Measurements from ENCODE around the gene SLC2A6.

Gene SLC2A6

DNA sequence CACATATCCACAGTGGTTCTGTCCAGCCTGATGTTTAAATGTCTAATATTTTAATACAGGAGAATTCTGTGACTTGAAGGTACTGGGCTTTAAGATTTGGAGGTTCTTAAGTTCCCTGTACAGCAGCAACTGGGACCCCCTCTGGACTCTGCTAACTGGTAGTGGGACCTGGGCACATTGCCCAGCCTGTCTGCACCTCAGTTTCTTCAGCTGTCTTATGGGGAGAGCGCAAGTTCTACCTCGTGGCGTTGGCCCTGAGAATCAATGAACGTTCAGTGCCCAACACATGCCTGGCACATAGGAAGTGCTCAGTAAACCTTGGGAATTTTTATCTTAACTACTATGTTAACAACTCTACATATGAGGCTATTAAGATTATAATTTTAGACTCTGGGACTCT lies 1.4 kb downstream of the SLC2A6 start:
- DNase-seq (ENCODE audit: low spot score), result no peak

DNA sequence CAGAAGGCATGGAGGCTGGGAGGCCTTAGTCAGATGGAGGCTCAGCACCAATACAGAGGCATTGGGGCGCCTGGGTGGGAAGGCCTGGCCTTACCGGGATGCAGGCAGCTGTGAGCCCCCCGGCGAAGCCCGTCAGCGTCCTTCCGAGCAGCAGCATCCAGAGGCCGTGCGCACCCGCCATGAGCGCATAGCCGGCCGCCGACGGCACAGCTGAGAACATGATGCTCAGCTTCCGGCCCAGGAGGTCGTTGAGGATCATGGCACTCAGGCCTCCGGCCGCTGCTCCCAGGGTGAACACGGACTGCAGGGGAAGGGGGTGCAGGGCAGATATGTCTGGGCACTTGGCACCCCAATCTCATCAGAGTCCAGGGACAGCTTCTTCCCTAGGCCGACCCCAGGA lies 2.0 kb downstream of the SLC2A6 start:
- no peak for DNase-seq (ENCODE audit: low spot score)

DNA sequence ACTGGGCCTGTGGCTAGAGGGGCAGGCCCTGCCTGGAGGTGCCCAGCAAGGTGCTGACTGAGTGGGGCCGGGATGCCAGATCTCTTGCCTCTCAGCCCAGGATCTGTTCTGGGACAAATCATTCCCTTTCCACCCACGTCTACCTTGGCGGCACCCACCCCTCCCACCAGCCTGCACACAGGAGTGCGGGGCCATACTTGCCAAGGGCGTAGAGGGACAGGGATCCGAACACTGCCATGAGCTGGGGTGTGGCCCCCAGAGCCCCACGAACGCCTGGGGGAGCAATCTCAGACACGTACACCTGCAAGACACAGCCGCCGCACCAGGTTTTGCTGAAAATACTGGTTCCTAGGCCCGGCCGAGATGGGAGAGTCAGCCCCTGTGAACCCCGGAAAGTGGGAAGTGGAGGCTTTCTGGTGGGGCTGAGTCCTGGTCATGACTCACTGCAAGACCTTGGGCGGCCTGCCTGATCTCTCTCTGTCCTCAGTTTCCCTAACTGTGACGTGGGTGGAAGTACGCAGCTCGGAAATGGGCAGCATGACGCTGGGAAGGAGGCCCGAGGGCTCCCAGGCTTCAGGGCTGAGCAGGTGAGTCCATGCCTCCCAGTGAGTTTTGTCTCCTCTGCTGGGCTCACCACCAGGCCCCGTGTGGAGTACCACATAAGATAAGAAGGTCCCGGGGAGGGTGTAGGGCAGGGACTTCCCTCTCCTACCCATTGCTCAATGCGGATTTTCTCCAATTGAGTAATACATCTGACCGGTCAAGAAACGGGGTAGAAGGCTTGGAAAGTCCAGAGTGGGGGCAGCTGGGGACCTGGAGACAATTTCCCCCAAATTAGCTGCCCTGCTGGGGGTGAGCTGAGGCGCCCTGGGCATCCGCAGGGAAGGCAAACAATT lies 2.6 kb downstream of the SLC2A6 start:
- DNase-seq (ENCODE audit: low spot score), result no peak

DNA sequence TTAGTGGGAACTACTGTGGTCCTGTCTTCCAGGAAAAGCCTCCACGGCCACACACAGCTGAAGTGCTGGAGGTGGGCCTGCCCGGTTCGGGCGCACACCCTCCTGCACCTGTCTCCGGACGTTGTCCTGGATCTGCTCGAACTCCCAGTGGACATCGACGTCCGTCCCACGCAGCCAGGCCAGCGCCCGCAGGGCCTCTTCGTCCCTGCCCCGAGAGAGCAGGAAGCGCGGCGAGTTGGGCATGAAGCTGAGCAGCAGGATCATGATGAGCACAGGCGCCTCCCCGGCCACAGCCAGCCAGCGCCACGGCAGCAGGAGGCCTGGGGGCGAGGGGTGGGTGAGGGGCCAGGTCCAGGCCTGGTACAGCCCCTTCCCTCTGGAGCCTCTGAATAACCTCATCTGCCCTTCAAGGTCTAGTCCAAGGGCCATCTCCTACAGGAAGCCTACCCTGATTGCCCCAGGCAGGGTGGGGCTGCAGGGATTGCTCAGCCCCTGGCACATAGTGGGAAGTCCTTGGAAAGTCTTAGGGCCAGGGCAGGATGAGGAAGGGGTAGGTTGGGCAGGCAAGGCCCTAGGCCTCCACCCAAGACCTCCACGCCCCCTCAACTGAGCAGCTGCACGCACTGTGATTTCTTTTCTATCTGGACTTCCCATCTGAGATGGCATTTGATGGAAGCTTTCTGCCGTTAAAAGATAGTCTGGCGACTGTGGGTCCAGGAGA lies 3.4 kb downstream of the SLC2A6 start:
- no peak for DNase-seq (ENCODE audit: low spot score)

DNA sequence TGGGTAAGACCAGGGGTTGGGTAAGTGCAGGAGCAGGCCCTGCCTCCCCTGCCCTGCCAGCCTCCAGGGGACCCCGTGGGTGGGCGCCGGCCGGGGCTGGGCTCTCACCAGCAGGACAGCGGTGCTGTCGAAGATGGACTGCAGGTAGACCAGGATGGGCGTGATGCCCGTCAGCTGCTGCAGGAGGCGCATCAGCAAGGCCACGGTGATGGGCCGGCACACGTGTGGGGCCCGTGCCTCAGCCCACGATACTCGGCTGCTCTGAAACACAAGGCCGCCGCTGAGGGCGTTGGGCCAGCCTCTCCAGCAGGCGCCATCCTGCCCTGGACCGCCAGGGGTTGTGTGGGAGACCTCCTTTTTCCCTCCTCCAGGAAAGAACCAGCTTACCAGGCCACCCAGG lies 4.0 kb downstream of the SLC2A6 start:
- DNase-seq (ENCODE audit: low spot score), result no peak

DNA sequence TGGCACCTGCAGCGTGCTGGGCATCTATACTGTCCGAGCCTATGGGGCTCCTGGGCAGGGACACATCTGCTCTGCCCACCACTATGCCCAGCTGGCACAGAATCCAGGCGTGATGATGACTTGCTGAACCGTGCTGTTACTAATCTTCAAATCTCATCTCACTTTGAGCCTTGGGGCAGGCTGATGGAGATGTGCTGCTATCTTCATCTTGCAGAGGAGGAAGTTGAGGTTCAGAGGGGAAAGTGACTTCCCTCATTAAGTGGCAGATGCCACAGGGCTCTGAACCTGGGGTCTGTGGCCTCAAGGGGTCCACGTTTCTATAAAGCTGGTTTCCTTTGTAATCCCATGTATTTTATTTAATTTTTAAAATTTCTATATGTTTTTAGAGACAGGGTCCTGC lies 4.7 kb downstream of the SLC2A6 start:
- no peak for DNase-seq (ENCODE audit: low spot score)

DNA sequence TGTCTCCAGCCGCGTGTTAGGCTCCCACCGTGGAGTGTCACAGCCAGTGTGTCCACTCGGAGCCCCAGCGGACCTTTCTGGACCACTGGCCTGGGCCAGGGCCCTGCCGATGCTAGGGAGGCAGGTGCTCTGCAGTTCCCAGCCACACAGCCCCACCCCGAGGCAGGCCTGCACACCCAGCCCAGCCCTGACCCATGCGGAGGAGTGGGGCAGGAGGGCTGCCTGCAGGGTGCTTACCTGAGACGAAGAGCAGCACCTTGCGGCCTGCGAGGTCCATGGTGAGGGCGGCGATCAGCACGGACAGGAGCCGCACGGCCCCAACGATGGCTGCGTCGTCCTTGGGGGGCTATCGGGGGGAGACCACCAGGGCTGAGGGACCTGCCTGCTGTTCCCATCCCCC lies 5.2 kb downstream of the SLC2A6 start:
- DNase-seq (ENCODE audit: low spot score), result no peak

DNA sequence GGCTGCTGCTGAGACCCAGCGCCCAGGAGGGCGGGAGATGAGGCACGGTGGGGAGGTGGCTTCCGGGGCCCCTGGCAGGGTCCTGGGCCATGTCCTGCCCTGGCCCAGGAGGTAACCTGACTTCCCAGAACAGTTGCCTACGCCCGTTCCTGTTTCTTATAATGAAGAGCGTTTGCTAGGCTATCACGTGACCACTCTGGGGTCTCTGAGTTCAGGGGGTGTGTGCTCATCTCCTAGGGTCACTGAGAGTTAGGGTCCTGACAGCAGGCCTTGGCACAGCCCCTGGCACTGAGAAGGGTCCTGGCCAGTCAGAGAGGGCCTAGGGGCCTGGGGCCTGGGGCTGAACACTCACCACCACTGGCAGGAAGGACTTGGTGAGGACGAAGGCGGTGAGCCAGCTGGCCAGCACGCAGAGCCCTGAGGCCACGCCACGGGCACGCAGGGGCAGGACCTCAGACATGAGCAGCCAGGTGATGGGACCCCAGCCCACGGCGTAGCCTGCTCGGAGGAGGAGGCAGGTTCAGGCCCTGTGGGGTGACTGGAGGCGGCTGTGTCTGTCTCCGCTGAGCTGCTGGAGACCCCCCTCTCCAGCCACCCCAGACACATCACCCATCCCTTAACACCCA lies 6.0 kb downstream of the SLC2A6 start:
- DNase-seq (ENCODE audit: low spot score), result no peak

DNA sequence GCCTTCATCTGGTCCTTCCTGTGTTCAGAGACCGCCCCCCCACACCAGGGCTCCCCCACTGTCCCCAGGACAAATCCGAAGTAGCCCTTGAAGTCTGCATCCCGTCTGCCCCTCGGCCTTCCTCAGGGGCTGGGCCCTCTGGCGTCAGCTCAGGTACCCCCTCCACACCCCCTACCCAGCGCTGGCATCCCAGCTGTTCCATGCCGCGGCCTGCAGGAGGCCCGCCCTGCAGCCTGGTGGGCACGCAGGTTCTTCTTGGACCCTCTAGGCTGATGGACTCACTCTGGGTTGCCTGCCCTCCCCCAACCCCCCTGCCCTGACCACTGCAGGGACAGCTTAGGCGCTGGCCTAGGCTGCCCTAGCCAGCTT lies 6.6 kb downstream of the SLC2A6 start:
- no peak for DNase-seq (ENCODE audit: low spot score)

DNA sequence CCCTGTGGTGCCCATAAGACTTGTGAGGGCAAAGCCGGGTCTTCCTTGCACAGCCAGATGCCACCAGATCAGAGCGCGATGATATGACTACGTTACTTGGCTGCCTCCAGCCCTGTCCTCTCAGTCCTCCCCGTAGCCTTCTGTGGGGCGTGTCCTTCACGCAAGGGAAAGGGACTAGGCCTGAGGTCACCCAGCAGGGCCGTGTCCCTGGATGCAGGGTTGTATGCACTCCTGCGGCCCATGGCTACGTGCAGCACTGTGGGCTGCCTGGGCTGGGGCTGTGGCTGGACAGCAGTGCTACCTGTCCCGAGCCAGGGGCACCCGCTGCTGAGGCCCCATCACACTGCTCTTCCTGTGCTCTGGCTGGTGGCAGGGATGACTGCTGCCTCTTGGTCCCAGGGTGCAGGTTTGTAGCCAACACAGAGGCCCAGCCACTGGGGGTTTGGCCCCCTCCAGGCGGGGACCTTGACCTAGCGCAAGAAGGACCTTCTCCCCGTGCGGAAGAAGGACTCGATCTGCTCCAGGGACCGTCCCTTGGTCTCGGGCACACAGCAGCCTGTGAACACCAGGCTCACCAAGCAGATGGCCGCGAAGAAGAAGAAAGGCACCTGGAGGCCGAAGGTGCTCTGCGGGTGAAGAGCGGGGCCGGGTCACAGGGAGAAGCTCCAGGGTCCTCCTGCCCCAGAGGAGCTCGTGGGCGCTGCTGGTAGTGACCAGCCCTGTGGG lies 7.2 kb downstream of the SLC2A6 start:
- no peak for DNase-seq (ENCODE audit: low spot score)

DNA sequence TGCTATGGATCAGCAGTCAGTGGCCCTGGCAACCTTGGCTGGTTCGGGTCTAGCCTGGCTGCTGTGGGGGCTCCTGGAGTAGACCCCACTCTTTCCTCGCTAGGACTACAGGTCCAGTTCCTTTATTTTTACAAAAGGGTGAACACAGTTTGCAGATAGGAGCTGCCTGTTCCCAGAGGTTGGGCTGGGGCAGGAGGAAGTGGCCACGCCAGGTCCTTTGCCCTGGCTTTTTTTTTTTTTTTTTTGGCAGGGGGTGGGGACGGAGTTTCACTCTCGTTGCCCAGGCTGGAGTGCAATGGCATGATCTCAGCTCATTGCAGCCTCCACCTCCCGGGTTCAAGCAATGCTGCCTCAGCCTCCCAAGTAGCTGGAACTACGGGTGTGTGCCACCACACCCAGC lies 7.9 kb downstream of the SLC2A6 start:
- DNase-seq (ENCODE audit: low spot score), result no peak

DNA sequence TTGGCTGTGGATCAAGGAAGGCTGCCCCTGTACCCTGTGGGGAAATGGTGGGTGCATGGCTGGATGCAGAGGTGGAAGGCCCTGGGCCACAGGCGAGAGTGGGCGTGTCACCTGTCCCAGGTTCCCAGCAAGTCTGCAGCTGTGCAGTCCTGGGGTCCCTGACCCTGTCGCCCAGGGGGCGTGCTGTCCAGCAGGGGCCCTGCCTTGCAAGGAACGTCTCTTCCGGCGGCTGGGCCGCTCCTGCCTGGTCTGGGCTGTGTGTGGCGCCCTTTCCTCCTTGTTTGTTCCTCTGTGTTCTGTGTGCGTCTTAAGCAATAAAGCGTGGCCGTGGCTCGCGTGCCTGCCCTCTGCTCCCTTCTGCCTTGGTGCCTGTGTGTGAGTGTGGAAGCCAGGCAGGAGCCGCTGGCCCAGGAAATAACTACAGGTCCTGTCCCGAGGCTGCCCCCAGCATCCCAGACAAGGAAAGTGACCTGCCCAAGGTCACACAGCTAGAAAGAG lies 8.4 kb downstream of the SLC2A6 start:
- no peak for DNase-seq (ENCODE audit: low spot score)

DNA sequence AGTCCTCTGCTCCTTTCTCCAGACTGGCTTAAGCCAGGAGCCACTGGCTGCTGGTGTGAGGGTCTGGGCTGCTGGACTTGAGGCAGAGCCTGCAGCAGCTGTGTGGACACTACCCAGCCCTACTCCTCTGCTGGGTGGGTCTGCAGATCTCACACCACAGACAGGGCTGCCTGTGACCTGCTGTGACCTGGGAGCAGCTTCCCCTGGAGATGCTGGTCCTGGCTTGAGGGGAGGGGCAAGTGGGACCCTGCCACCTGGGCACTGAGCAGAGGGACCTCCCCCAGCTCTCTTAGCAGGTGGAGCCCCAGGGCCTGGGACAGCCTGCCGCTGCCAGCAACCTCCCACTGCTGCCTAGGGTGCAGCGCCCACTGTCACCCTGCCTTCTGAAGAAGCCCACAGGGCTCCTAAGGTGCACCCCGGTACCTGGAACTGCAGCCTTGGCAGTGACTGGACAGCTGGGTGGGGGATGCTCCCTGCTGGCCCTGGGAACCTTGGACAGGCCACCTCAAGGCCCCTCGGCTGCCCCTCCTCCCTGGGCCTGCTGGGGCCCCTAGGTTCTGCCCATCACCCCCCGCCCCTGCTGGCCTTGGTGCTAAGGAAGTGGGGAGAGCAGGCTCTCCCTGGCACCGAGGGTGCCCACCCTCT lies 10.0 kb downstream of the SLC2A6 start:
- no peak for DNase-seq (ENCODE audit: low spot score)

DNA sequence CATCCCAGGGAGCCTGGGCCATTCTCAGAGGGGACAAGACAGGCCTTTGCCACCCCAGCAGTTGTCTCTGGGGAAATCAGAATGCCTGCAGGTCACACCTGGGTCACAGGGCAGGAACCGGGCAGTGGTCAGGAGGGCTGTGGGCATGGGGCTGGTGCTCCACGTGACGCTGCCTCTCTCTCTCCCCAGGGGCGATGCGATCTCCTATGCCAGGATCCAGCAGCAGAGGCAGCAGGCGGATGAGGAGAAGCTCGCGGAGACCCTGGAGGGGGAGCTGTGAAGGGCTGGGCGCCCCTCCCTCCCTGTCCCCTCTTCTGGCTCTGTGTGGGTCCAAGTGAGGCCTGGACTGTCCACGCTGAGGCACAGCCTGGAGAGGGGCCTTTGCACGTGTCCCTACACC lies 10.5 kb downstream of the SLC2A6 start:
- no peak for DNase-seq (ENCODE audit: low spot score)

DNA sequence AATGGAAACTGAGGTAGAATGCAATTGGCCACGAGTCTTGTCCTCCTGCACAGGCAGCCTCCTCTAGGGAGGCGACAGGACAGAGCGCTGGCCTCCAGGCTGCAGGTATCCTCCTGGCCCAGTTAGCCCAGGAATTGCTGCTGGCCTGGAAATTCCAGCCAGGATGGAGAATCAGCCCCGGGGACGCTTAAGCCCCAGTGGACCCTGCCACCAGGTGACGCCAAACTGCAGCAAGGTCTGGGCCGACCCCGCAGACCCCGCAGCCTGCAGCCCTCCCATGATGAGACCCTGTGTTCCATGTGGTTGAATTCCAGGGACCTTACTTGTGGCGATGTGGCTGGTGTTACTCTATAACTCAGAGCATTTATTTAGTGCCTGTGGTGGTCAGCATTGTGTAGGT lies 11.8 kb downstream of the SLC2A6 start:
- no peak for DNase-seq (ENCODE audit: low spot score)

DNA sequence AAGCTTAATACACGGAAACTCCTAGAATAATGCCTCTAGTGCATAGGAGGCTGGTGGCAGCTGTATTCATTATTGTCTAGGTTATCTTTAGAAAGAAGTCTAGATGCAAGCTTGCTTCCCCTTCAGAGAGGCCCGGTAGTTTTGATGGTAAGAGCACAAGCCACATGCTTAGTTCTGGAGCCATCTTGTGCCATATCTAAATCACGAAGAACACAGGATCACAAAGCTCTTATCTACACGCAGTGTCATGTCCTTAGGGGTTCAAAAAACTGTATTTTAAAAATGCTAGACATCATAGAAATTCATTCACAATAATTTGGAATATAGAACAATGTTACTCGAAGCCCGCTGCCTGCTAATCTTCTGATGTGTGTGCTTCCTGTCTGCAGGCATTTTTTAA lies 12.9 kb downstream of the SLC2A6 start:
- no peak for DNase-seq (ENCODE audit: low spot score)

DNA sequence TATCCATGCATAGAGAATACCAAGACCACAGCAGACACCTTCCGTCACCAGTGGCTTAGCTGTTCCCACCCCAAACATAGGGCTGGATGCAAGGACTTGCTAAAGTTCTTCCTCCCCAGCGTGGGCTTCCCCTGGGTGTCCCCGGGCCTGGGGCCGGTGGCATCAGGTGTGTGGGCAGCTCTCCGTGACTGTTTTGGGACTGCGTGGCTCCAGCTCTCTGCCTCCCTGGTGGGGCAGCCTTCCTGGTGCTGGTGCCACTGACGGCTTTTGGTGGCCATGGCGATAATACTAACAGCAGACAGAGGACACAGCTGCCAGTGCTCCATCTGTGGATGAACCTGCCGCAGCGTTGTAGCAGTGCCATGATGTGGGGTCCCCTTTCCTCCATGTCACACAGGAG lies 14.3 kb downstream of the SLC2A6 start:
- DNase-seq (ENCODE audit: low spot score), result no peak

DNA sequence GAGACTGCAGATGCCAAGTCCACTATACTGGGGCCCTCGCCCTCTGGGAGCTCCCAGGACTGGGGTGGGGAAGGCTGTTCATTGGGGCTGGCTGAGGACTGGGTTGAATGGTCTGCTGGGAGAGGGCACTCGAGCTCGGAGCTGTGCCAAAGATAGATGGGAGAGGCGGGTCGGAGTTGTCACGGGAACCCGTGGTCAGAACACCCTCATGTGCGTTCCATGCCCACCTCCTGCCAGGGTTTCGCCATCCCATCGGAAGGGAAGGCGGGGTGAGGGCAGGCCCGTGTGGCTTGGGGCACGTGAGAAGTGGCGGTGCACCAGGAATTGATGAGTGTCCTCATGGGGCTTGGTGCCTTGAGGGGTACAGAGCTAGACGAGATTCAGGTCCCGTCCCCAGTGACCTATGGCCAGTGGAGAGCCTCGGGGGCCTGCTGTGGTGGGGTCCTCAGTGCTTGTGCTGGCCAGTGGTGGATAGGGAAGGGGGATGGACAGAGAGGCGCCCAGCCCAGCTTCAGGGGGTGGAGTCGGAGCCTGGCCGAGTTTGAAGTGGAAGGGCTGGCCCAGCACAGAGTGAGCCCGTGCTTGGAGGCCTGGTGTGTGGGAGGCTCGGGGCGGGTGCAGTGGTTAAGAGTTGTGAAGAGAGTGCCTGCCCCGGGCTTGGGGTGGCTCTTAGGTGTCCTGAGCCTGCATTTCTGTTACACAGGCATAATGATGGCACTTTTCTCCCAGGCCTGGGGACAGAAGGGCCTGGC lies 14.9 kb downstream of the SLC2A6 start:
- DNase-seq (ENCODE audit: low spot score), result no peak

DNA sequence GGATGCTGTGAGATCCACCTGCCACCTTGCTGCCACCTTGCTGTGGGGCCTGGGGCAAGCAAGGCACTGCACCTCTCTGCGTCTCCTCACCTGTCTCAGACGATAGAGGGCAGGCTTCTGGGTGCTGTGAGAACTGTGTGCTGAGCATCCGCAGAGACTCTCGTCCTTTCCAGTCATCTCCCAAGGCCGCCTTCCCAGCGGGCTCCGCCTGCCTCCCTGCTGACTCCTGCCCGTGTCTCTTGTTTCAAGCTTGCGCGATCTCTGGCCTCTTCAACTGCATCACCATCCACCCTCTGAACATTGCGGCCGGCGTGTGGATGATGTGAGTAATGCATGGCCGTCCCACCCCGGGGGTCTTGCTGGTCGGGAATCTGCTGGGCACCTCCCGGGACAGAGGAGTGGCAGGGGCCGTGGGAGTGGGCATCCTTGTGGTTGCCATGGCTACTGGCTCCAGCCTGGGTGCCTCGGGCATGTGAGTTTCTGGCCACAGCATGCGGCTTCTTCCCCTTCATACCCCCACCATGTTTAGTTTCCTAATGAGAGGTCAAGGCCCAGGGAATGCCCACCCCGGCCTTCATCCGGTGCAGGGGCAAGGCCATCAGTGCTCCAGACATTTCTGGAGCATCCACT lies 15.6 kb downstream of the SLC2A6 start:
- no peak for DNase-seq (ENCODE audit: low spot score)

DNA sequence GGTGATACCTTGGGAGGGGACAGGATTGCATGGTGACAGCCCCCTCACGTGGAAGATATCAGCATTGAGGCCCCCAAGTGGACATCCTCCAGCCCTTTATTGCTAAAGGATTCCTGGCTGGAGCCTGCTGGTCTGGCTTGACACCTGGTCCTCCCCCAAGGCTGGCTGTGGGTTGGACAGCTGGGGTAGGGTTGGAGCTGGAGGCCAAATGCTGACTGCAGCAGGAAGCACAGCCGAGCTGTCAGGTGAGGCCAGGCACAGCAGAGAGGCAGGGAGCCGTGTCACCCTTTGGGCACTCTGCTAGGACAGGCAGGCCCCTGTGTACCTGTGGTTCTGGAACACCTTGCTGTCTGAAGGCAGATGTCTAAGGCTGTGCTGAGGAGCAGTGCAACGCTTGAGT lies 16.9 kb downstream of the SLC2A6 start:
- no peak for DNase-seq (ENCODE audit: low spot score)

Measured in CD4-positive, alpha-beta T cell treated with Interleukin-6 at 100 ng/mL for 8 hours (primary cell).